GM12878 (cell line): ENCODE measurements around the gene KRTAP5-3. TPM values are rescaled to one million over a fixed set of nuclear protein-coding genes. Genes with fewer than 3 reads are reported as not detected.

Experiments used
- ATAC-seq: fragments of 200-7000 bp; cut with Tn5 transposase; 3 replicates; pipeline ENCODE4 v1.9.1; 2020; ENCODE audit warnings: mild to moderate bottlenecking, moderate library complexity
- BruUV-seq: library from RNA; stranded (reverse); fragments of 400-500 nt; replicated peaks from 2 replicates; lab custom pipeline; 2021; lab: Mats Ljungman, UMichigan
- CTCF ChIA-PET: fragments of 300-600 bp; sonication (Branson Sonifier 250); formaldehyde crosslinking; extraction: SDS; loops from one replicate; lab custom pipeline; 2021; ENCODE audit warnings: inconsistent platforms; lab: Yijun Ruan, JAX
- POLR2A ChIA-PET: fragments of 350-600 bp; formaldehyde crosslinking; extraction: SDS; loops from one replicate; lab custom pipeline; 2021; ENCODE audit warnings: inconsistent platforms; lab: Charles Lee
- RAD21 ChIA-PET: fragments of 300-600 bp; sonication (Branson Sonifier 250); formaldehyde crosslinking; loops from one replicate; lab custom pipeline; 2023; ENCODE audit warnings: antibody characterized with exemption; ENCODE audit not compliant: unreplicated experiment; lab: Charles Lee
- SMC1A ChIA-PET: fragments of 300-600 bp; sonication (Branson Sonifier 250); formaldehyde crosslinking; loops from one replicate; lab custom pipeline; 2023; ENCODE audit not compliant: unreplicated experiment, uncharacterized antibody; lab: Charles Lee
- DNase-seq: peaks from one replicate; pipeline ENCODE4 v3.0.0-alpha.2; 2011; ENCODE audit warnings: low read depth, low spot score
- FAIRE-seq: peaks from 3 replicates; lab custom pipeline; 2011; peaks lifted over from hg19 to GRCh38; lab: Jason Lieb, UNC
- H2AFZ ChIP-seq: 2 replicates; pipeline ENCODE4 v1.6.0; 2011; ENCODE audit warnings: low read depth, low read length, control low read depth; ENCODE audit not compliant: control insufficient read depth
- H3K27ac ChIP-seq: 2 replicates; pipeline ENCODE4 v1.5.1; 2011; ENCODE audit warnings: control low read depth; ENCODE audit not compliant: control insufficient read depth, insufficient read depth
- H3K27me3 ChIP-seq, 2 experiments: replicated peaks in 1 of 2; 2 replicates each; pipeline versions ENCODE4 v1.6.0 to v1.6.1; 2011; ENCODE audit warnings: low read length in 1 of 2; ENCODE audit not compliant: control insufficient read depth in 2 of 2, insufficient read depth in 2 of 2
- H3K36me3 ChIP-seq, 2 experiments: 2 replicates each; pipeline ENCODE4 v1.5.1; 2011; ENCODE audit warnings: low read length in 1 of 2; ENCODE audit not compliant: control insufficient read depth in 2 of 2, insufficient read depth in 2 of 2
- H3K4me1 ChIP-seq: 2 replicates; pipeline ENCODE4 v1.6.1; 2011; ENCODE audit warnings: mild to moderate bottlenecking, low read length, moderate library complexity, mixed read lengths; ENCODE audit not compliant: control insufficient read depth, insufficient read depth
- H3K4me2 ChIP-seq: 2 replicates; pipeline ENCODE4 v1.6.0; 2011; ENCODE audit warnings: control low read depth; ENCODE audit not compliant: control insufficient read depth, insufficient read depth
- H3K4me3 ChIP-seq: fragments of 200-600 bp; sonication (generic); 2 replicates; pipeline ENCODE4 v1.5.1; 2016
- H3K79me2 ChIP-seq: 2 replicates; pipeline ENCODE4 v1.6.0; 2011; ENCODE audit warnings: low read length; ENCODE audit not compliant: control insufficient read depth, insufficient read depth
- H3K9ac ChIP-seq: 2 replicates; pipeline ENCODE4 v1.8.0; 2011; ENCODE audit warnings: low read length, control low read depth, mixed read lengths; ENCODE audit not compliant: control insufficient read depth, insufficient read depth
- H3K9me3 ChIP-seq: replicated peaks from 3 replicates; pipeline ENCODE4 v1.5.1; 2011; ENCODE audit warnings: mild to moderate bottlenecking, low read length; ENCODE audit not compliant: control insufficient read depth, insufficient read depth
- H4K20me1 ChIP-seq: 2 replicates; pipeline ENCODE4 v1.6.0; 2011; ENCODE audit not compliant: control insufficient read depth, insufficient read depth
- FOXK2 ChIP-seq: fragments of 450-650 bp; IDR thresholded peaks from 2 replicates; pipeline ENCODE4 v1.6.1; 2017; ENCODE audit warnings: mild to moderate bottlenecking, moderate library complexity
- FOXM1 ChIP-seq: IDR thresholded peaks from 2 replicates; pipeline ENCODE4 v1.6.1; 2012; ENCODE audit warnings: low read depth, mild to moderate bottlenecking, inconsistent platforms, low read length, moderate library complexity
- IKZF1 ChIP-seq: fragments of 450-650 bp; conservative IDR thresholded peaks from 2 replicates; pipeline ENCODE4 v1.6.1; 2017; ENCODE audit warnings: antibody characterized with exemption, mild to moderate bottlenecking
- IRF4 ChIP-seq: IDR thresholded peaks from 2 replicates; pipeline ENCODE4 v1.6.1; 2011; ENCODE audit warnings: low read depth, low read length
- MLLT1 ChIP-seq: fragments of 450-650 bp; IDR thresholded peaks from 2 replicates; pipeline ENCODE4 v1.6.1; 2016; ENCODE audit warnings: mild to moderate bottlenecking
- NKRF ChIP-seq: fragments of 450-650 bp; conservative IDR thresholded peaks from 2 replicates; pipeline ENCODE4 v1.6.1; 2017; ENCODE audit warnings: mild to moderate bottlenecking, moderate library complexity
- POU2F2 ChIP-seq: IDR thresholded peaks from 3 replicates; pipeline ENCODE4 v1.6.1; 2011; ENCODE audit warnings: low read depth, mild to moderate bottlenecking, low read length, borderline replicate concordance
- RUNX3 ChIP-seq: IDR thresholded peaks from 2 replicates; pipeline ENCODE4 v1.6.1; 2012; ENCODE audit warnings: low read length, inconsistent platforms
- SIN3A ChIP-seq: IDR thresholded peaks from 2 replicates; pipeline ENCODE4 v1.6.1; 2012; ENCODE audit warnings: low read depth, low read length, improper control_type of control experiment
- SUZ12 ChIP-seq: fragments of 200-600 bp; sonication (generic); IDR thresholded peaks from one replicate; pipeline ENCODE4 v1.6.1; 2018; ENCODE audit warnings: antibody characterized with exemption, mild to moderate bottlenecking; ENCODE audit not compliant: unreplicated experiment
- TCF12 ChIP-seq: IDR thresholded peaks from 2 replicates; pipeline ENCODE4 v1.6.1; 2011; ENCODE audit warnings: low read depth, mild to moderate bottlenecking, low read length
- YBX1 ChIP-seq: fragments of 450-650 bp; IDR thresholded peaks from 2 replicates; pipeline ENCODE4 v1.6.1; 2016; ENCODE audit warnings: antibody characterized with exemption
- ZNF217 ChIP-seq: fragments of 450-650 bp; IDR thresholded peaks from 2 replicates; pipeline ENCODE4 v1.6.1; 2017; ENCODE audit warnings: antibody characterized with exemption, mild to moderate bottlenecking
- WGBS: methylation state at CpG from one replicate; pipeline ENCODE4 v1.1.6; 2016; ENCODE audit warnings: low lambda C conversion rate; ENCODE audit not compliant: insufficient replicate concordance, insufficient coverage; ENCODE audit errors: missing lambda C conversion rate; 5-methylcytosine and 5-hydroxymethylcytosine counted together
- in situ Hi-C: fragments of 300-500 bp; cut with MboI; formaldehyde crosslinking; loops from 9 replicates; pipeline ENCODE4 v1.14.3; 2018; ENCODE audit warnings: mixed read lengths
- intact Hi-C: fragments of 100-400 bp; cut with micrococcal nuclease; formaldehyde crosslinking; loops from one replicate; pipeline ENCODE4 v1.14.2; 2022; ENCODE audit not compliant: unreplicated experiment
- polyA plus RNA-seq, 11 experiments: library from polyadenylated mRNA; depleted of rRNA in 4 of 11; unstranded in 6 of 11; stranded (reverse) in 5 of 11; fragments of >200 nt; fragmentation: Nextera tagmentation in 4 of 11; fragmentation: Illumina TruSeq in 1 of 11; extraction: Ambion mirVana in 4 of 11; extraction: Trizol in 1 of 11; gene quantifications; 1 replicate in 1 of 11; 2 replicates in 10 of 11; pipeline versions ENCODE4 v1.2.1 to v1.2.3, GENCODE V29; 2011 to 2016; ENCODE audit warnings: inconsistent platforms in 2 of 11, missing spikeins in 2 of 11, low read depth in 1 of 11
- total RNA-seq, 4 experiments: library from RNA; depleted of rRNA in 3 of 4; stranded (reverse); fragments of >200 nt in 3 of 4; fragmentation: Illumina TruSeq in 1 of 4; extraction: Trizol in 1 of 4; gene quantifications; 2 replicates each; pipeline versions ENCODE4 v1.2.1 to v1.2.3, GENCODE V29; 2013 to 2021
- TF ChIP-seq, protein P1 (sequence below): fragments of 450-650 bp; IDR thresholded peaks from 2 replicates; pipeline ENCODE4 v1.6.1; 2014; ENCODE audit warnings: mild to moderate bottlenecking

The KRTAP5-3 gene
- total and polyA plus RNA-seq, 10 of the 15 experiments (the other 5 are each of a cell fraction or from before 2014, with no cell fraction given), result not detected

GRCh38 chr11:1567721-1568100 lies 40.6 kb downstream of the KRTAP5-3 start:
- ChIA-PET RAD21 (interaction anchor here (1.4 kb wide), 1 partner anchor 61 kb away, joined by 3 read pairs; no protein-coding TSS in a partner anchor), SMC1A (no interaction called here)
- no TSS peak for BruUV-seq
- H3K9ac ChIP-seq, result no peak overlapping the region
- H3K27me3 ChIP-seq, result peaks cover 2 to 3% of the 10 kb centered on the region in 2 experiments; a peak in 3 of 4 replicates
- H3K36me3 ChIP-seq, result no peaks in the 10 kb centered on the region
- TF ChIP-seq FOXM1 (no peak), ZNF217 (no peak), POU2F2 (no peak), FOXK2 (no peak), IKZF1 (no peak)
- TF ChIP-seq, all 136 proteins: peak for 0
- H2AFZ ChIP-seq, result no peak overlapping the region
- in situ Hi-C loops, result no loop called here
- ChIA-PET CTCF (interaction anchor here (1.1 kb wide), 1 partner anchor 9 kb away, joined by 3 read pairs; no protein-coding TSS in a partner anchor), POLR2A (no interaction called here)
- FAIRE-seq (no peak), ATAC-seq (no peak), DNase-seq (no peak)
- H3K4me1 ChIP-seq, result no peaks in the 10 kb centered on the region
- WGBS, result 12% methylated on average over 7 of the region's 7 CpGs
- H3K4me2 ChIP-seq, result no peak overlapping the region
- H3K9me3 ChIP-seq, result no peaks in the 10 kb centered on the region
- H3K79me2 ChIP-seq, result no peaks in the 10 kb centered on the region
- no peaks in the 10 kb centered on the region for H4K20me1 ChIP-seq
- intact Hi-C loops, result no loop called here
- no peak overlapping the region for H3K27ac ChIP-seq
- no peak overlapping the region for H3K4me3 ChIP-seq

DNA sequence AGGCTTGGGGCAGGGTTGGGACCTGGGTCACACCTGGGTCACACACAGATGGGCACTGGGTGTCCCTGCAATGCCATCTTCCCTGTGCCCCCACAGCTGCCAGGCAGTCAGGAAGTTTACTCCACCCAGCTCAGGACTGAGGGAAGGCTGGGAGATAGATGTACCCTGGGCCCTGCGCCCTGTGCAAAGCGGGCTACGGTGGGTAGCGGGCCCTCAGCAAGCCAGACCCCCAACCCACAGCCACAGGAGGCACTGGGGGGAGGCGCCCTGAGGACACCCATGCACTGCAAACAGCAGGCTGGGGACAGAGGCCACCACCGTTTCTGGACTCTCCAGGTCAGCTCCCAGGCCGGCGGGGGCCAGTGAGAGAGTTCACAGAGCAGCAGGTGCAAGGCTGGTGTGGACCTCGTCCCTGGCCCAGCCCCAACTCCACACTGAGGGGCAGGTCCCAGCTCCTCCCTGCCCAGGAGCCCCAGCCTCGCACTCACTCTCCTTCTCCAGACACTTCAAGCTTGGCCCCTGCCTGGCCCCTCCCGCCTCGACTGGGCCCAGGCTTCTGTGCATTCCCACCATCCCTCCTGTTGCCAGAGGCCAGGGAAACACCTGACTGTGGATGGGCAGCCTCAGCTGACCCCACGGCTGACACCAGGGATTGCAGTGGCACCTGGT lies 41.1 kb downstream of the KRTAP5-3 start:
- POLR2A ChIA-PET, result no interaction called here
- WGBS, result 37% methylated on average over 12 of the region's 13 CpGs
- in situ Hi-C loops, result no loop called here
- Histone ChIP-seq H3K36me3 (no peaks in the 10 kb centered on the region), H3K9me3 (no peaks in the 10 kb centered on the region), H2AFZ (no peak overlapping the region), H3K79me2 (no peaks in the 10 kb centered on the region), H3K27ac (no peak overlapping the region), H4K20me1 (no peaks in the 10 kb centered on the region), H3K4me1 (no peaks in the 10 kb centered on the region), H3K4me2 (no peak overlapping the region), H3K4me3 (no peak overlapping the region), H3K27me3 (peaks cover 2 to 3% of the 10 kb centered on the region in 2 experiments; a peak in 3 of 4 replicates), H3K9ac (no peak overlapping the region)
- FAIRE-seq (no peak), ATAC-seq (no peak), DNase-seq (no peak)
- intact Hi-C loops, result no loop called here
- RAD21 ChIA-PET, result interaction anchor here (1.4 kb wide), 1 partner anchor 61 kb away, joined by 3 read pairs; no protein-coding TSS in a partner anchor
- CTCF ChIA-PET, result no interaction called here
- BruUV-seq, result no TSS peak
- SMC1A ChIA-PET, result no interaction called here
- TF ChIP-seq, protein P1, sequence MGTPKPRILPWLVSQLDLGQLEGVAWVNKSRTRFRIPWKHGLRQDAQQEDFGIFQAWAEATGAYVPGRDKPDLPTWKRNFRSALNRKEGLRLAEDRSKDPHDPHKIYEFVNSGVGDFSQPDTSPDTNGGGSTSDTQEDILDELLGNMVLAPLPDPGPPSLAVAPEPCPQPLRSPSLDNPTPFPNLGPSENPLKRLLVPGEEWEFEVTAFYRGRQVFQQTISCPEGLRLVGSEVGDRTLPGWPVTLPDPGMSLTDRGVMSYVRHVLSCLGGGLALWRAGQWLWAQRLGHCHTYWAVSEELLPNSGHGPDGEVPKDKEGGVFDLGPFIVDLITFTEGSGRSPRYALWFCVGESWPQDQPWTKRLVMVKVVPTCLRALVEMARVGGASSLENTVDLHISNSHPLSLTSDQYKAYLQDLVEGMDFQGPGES, result no peak
- TF ChIP-seq SIN3A, result no peak
- TF ChIP-seq TCF12, result no peak
- no peak for TF ChIP-seq NKRF
- no peak for TF ChIP-seq YBX1
- no peak for TF ChIP-seq MLLT1
- no peak for TF ChIP-seq IRF4
- TF ChIP-seq SUZ12, result no peak
- TF ChIP-seq RUNX3, result no peak
